T47D (cell line): ENCODE measurements around the gene BRIP1.
A peak's percentile ranks its signal among the peaks of the same experiment; 100 is the strongest.

Experiments used
- DNase-seq, 2 experiments: peaks; one replicate each; pipeline versions ENCODE4 v3.0.0 to v3.0.0-alpha.2; 2011 to 2012; ENCODE audit warnings: low read depth in 1 of 2, low spot score in 1 of 2
- JUND ChIP-seq: IDR thresholded peaks from 2 replicates; pipeline ENCODE4 v1.6.1; 2012; ENCODE audit warnings: low read depth
- in situ Hi-C: cut with HindIII; loops from 2 replicates; pipeline ENCODE4 v1.10.0; 2016; ENCODE audit warnings: low sequenced_read_pairs, low pct_unique_long_range_greater_than_20kb

The BRIP1 gene

GRCh38 chr17:61817452-61817851, 45.9 kb downstream of the BRIP1 start:
- DNase-seq: no peak
- TF ChIP-seq JUND: no peak
- in situ Hi-C loops: no loop called here

GRCh38 chr17:61816538-61816937, 46.8 kb downstream of the BRIP1 start:
- in situ Hi-C loops: no loop called here
- TF ChIP-seq JUND: no peak
- DNase-seq: no peak

GRCh38 chr17:61815863-61816503, 47.3 kb downstream of the BRIP1 start:
- peak in 1 of 2 experiments; percentile 4 for DNase-seq
- no peak for TF ChIP-seq JUND
- in situ Hi-C loops: no loop called here

GRCh38 chr17:61814485-61814884, 48.8 kb downstream of the BRIP1 start:
- no peak for TF ChIP-seq JUND
- no peak for DNase-seq
- in situ Hi-C loops: no loop called here

- in situ Hi-C loops: no loop called here
- no peak for DNase-seq
- TF ChIP-seq JUND: no peak
Observed at GRCh38 chr17:61813211-61813610, 50.1 kb downstream of the BRIP1 start.

- no peak for DNase-seq
- no peak for TF ChIP-seq JUND
- in situ Hi-C loops: no loop called here
Observed at GRCh38 chr17:61812747-61813146, 50.6 kb downstream of the BRIP1 start.

GRCh38 chr17:61809816-61810392, 53.4 kb downstream of the BRIP1 start:
- no peak for TF ChIP-seq JUND
- in situ Hi-C loops: no loop called here
- no peak for DNase-seq

GRCh38 chr17:61808442-61808841, 54.9 kb downstream of the BRIP1 start:
- no peak for DNase-seq
- in situ Hi-C loops: no loop called here
- TF ChIP-seq JUND: no peak

GRCh38 chr17:61806936-61807335, 56.4 kb downstream of the BRIP1 start:
- no peak for DNase-seq
- in situ Hi-C loops: no loop called here
- TF ChIP-seq JUND: no peak

- no peak for TF ChIP-seq JUND
- no peak for DNase-seq
- in situ Hi-C loops: no loop called here
Observed at GRCh38 chr17:61806081-61806828, 57.1 kb downstream of the BRIP1 start.

- DNase-seq: no peak
Observed at GRCh38 chr17:61805399-61805798, 57.9 kb downstream of the BRIP1 start.

GRCh38 chr17:61803796-61804195, 59.5 kb downstream of the BRIP1 start:
- no peak for DNase-seq
- in situ Hi-C loops: no loop called here
- TF ChIP-seq JUND: no peak

More at GRCh38 chr17:61805399-61805798, 57.9 kb downstream of the BRIP1 start:
- no peak for TF ChIP-seq JUND
- in situ Hi-C loops: no loop called here

GRCh38 chr17:61803216-61803615, 60.1 kb downstream of the BRIP1 start:
- DNase-seq: no peak
- no peak for TF ChIP-seq JUND
- in situ Hi-C loops: no loop called here
